ENCODE results near the gene AKR1A1.

Gene AKR1A1

DNA sequence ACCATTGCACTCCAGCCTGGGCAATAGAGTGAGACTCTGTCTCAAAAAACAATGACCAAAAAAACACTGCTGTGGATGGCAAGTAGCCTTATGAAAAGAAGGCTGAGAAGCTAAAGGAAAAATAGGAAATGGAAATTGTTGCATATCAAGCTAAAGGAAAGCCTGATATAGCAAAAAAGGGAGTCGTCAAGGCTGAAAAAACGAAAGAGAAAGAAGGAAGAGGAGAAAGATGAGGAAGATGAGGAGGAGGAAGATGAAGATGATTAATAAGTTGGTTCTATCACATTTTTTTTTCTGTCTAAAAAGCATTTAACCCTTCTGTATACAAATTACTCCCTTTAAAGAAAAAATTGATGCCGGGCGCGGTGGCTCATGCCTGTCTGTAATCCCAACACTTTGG, 18.8 kb upstream of the AKR1A1 start:
- H3K27me3 ChIP-seq (ENCODE audit: control insufficient read depth, insufficient read depth, low read length), result no peaks in the 10 kb centered on the region
- H3K36me3 ChIP-seq (ENCODE audit: control insufficient read depth, insufficient read depth, low read length), result no peaks in the 10 kb centered on the region
- H3K4me1 ChIP-seq (ENCODE audit: control insufficient read depth, insufficient read depth, low read length), result peaks cover 5% of the 10 kb centered on the region
- H3K9me3 ChIP-seq (ENCODE audit: control insufficient read depth, insufficient read depth, low read length), result no peaks in the 10 kb centered on the region
- H3K9ac ChIP-seq (ENCODE audit: low read depth, low read length), result no peak overlapping the region
- no peak overlapping the region for H3K4me3 ChIP-seq (ENCODE audit: low read depth, low read length)

DNA sequence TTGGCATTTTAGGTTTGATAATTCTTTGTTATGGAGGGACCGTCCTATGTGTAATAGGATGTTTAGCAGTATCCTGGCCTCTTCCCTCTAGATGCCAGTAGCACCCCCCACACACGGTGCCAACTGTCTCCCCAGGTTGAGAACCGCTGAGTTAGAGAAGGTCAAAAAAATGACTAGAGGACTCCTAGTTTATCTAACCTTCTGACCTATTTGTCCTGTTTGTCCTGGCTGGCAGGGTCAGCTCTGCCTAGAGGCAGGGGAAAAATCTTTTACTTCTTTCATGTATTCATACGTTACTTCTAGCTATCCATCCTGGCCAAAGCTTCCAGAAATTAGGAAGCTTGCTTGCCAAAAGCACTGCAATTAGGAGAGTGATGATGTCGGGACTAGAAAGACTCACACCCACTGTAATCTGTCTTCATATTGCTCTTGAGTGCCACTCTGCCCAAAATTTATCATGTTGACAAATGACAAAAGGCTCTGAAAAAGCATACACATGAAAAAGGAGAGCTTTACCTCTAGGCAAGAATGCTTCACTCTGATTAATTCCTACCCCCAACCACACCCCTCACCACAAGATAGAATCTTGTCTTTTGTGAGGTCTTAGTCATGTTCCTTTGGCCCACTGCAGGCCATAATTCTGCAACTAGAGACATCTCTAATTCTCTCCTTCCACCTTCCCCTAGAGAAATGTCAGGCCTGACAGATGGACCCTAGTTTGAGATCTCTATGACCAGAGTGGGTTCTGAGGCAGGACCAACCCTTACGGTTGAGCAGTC, 14.4 kb upstream of the AKR1A1 start:
- no peaks in the 10 kb centered on the region for H3K36me3 ChIP-seq (ENCODE audit: control insufficient read depth, insufficient read depth, low read length)
- H3K4me1 ChIP-seq (ENCODE audit: control insufficient read depth, insufficient read depth, low read length), result no peaks in the 10 kb centered on the region
- no peak overlapping the region for H3K4me3 ChIP-seq (ENCODE audit: low read depth, low read length)
- H3K9me3 ChIP-seq (ENCODE audit: control insufficient read depth, insufficient read depth, low read length), result no peaks in the 10 kb centered on the region
- H3K9ac ChIP-seq (ENCODE audit: low read depth, low read length), result no peak overlapping the region
- no peaks in the 10 kb centered on the region for H3K27me3 ChIP-seq (ENCODE audit: control insufficient read depth, insufficient read depth, low read length)

DNA sequence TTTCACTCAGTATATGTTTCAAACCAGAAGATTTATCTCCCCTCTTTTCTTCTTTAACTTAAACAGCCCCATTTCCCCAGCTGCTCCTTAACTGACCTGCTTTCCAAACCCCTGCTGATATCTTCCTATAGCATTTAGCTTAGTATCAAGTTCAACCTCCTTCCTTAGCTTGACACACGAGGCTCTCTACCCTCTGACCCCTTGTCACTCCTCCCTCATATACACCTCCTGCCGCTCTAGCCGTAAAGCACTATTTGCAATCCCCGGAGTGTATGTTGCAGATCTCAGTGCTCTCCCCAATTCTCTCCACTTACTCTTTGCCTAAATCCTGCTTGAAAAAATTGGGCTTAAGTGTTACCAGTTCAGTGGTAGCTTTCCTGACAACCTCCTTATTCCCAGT, 13.7 kb upstream of the AKR1A1 start:
- Histone ChIP-seq H3K36me3 (ENCODE audit: control insufficient read depth, insufficient read depth, low read length) (no peaks in the 10 kb centered on the region), H3K27me3 (ENCODE audit: control insufficient read depth, insufficient read depth, low read length) (no peaks in the 10 kb centered on the region), H3K4me1 (ENCODE audit: control insufficient read depth, insufficient read depth, low read length) (no peaks in the 10 kb centered on the region), H3K4me3 (ENCODE audit: low read depth, low read length) (no peak overlapping the region), H3K9me3 (ENCODE audit: control insufficient read depth, insufficient read depth, low read length) (no peaks in the 10 kb centered on the region), H3K9ac (ENCODE audit: low read depth, low read length) (no peak overlapping the region)

DNA sequence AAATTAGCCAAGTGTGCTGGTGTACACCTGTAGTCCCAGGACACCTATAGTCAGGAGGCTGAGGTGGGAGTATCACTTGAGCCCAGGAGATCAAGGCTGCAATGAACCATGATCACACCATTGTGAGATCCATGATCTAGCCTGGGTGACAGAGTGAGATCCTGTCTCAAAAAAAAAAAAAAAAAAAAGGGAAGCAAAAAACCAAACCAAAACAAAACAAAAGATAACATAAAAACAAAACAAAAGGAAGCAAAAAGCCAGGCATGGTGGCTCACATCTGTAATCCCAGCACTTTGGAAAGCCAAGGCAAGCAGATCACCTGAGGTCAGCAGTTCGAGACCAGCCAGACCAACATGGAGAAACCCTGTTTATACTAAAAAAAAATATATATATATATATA, 9.4 kb upstream of the AKR1A1 start:
- H3K9ac ChIP-seq (ENCODE audit: low read depth, low read length), result no peak overlapping the region
- H3K36me3 ChIP-seq (ENCODE audit: control insufficient read depth, insufficient read depth, low read length), result no peaks in the 10 kb centered on the region
- peaks cover 2% of the 10 kb centered on the region for H3K4me1 ChIP-seq (ENCODE audit: control insufficient read depth, insufficient read depth, low read length)
- H3K4me3 ChIP-seq (ENCODE audit: low read depth, low read length), result no peak overlapping the region
- H3K9me3 ChIP-seq (ENCODE audit: control insufficient read depth, insufficient read depth, low read length), result no peaks in the 10 kb centered on the region
- H3K27me3 ChIP-seq (ENCODE audit: control insufficient read depth, insufficient read depth, low read length), result no peaks in the 10 kb centered on the region

DNA sequence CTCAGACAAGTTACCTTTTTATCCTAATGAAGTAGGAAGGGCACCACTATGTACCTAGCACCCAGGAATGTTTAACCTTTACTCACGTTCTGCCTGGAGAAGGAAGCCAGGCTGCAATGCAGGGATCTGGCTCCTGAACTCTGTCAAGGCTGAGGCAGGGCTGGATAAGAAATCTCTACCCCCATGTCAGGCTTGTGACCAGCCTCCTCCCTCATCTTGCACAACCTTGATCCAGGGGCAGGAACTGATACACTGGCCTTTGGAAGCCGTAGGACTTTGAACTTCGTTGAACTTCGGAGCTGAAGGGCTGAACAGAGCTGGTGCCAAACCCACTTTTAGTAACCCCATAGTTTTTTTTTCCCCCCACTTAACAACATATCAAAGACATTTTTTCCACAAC, 8.0 kb upstream of the AKR1A1 start:
- H3K4me3 ChIP-seq (ENCODE audit: low read depth, low read length), result no peak overlapping the region
- no peaks in the 10 kb centered on the region for H3K27me3 ChIP-seq (ENCODE audit: control insufficient read depth, insufficient read depth, low read length)
- H3K4me1 ChIP-seq (ENCODE audit: control insufficient read depth, insufficient read depth, low read length), result peaks cover 2% of the 10 kb centered on the region
- H3K9ac ChIP-seq (ENCODE audit: low read depth, low read length), result no peak overlapping the region
- no peaks in the 10 kb centered on the region for H3K9me3 ChIP-seq (ENCODE audit: control insufficient read depth, insufficient read depth, low read length)
- H3K36me3 ChIP-seq (ENCODE audit: control insufficient read depth, insufficient read depth, low read length), result no peaks in the 10 kb centered on the region

GRCh38 chr1:45543581-45544417, 6.8 kb upstream of the AKR1A1 start:
- Histone ChIP-seq H3K9me3 (ENCODE audit: control insufficient read depth, insufficient read depth, low read length) (no peaks in the 10 kb centered on the region), H3K36me3 (ENCODE audit: control insufficient read depth, insufficient read depth, low read length) (no peaks in the 10 kb centered on the region), H3K4me1 (ENCODE audit: control insufficient read depth, insufficient read depth, low read length) (peaks cover 2% of the 10 kb centered on the region), H3K9ac (ENCODE audit: low read depth, low read length) (no peak overlapping the region), H3K27me3 (ENCODE audit: control insufficient read depth, insufficient read depth, low read length) (no peaks in the 10 kb centered on the region), H3K4me3 (ENCODE audit: low read depth, low read length) (no peak overlapping the region)

DNA sequence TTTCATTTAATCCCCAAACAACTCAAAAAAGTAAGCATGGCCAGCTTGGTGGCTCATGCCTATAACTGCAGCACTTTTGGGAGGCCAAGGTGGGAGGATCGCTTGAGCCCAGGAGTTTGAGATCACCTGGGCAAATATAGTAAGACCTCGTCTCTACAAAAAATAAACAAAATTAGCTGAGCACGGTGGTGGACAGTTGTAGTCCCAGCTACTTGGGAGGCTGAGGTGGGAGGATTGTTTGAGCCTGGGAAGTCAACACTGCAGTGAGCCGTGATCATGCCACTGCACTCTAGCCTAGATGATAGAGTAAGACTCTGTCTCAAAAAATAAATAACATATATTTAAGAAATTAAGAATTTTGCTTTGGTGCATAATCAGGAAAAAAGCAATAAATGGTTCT, 6.1 kb upstream of the AKR1A1 start:
- Histone ChIP-seq H3K4me3 (ENCODE audit: low read depth, low read length) (no peak overlapping the region), H3K9ac (ENCODE audit: low read depth, low read length) (no peak overlapping the region), H3K36me3 (ENCODE audit: control insufficient read depth, insufficient read depth, low read length) (no peaks in the 10 kb centered on the region)

DNA sequence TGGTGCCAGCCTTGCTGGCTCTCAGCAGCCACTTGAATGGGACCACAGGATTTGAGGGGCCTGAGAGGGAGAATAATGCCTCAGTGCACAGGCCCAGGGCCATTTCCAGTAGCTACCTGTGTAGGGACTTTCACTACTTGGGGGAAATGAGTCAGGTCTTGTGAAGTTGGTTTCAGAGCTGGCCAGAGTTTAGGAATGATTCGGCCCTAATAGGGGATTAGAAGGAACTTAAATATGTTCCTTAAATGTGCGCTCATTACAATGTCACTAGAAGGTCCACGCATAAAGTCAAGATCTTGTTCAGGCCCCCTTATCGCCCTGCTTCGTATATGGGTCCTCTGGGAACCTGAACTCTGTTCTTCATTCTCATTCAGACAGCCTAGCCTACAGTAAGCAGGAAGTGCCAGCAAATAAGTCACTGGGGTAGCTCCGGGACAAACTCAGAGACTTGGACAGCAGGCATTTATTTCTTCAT, 5.6 kb upstream of the AKR1A1 start:
- Histone ChIP-seq H3K9me3 (ENCODE audit: control insufficient read depth, insufficient read depth, low read length) (no peaks in the 10 kb centered on the region), H3K4me1 (ENCODE audit: control insufficient read depth, insufficient read depth, low read length) (peaks cover 2% of the 10 kb centered on the region), H3K9ac (ENCODE audit: low read depth, low read length) (no peak overlapping the region), H3K36me3 (ENCODE audit: control insufficient read depth, insufficient read depth, low read length) (no peaks in the 10 kb centered on the region), H3K27me3 (ENCODE audit: control insufficient read depth, insufficient read depth, low read length) (no peaks in the 10 kb centered on the region), H3K4me3 (ENCODE audit: low read depth, low read length) (no peak overlapping the region)

More for the DNA sequence above, 6.1 kb upstream of the AKR1A1 start:
- Histone ChIP-seq H3K27me3 (ENCODE audit: control insufficient read depth, insufficient read depth, low read length) (no peaks in the 10 kb centered on the region), H3K4me1 (ENCODE audit: control insufficient read depth, insufficient read depth, low read length) (peaks cover 2% of the 10 kb centered on the region), H3K9me3 (ENCODE audit: control insufficient read depth, insufficient read depth, low read length) (no peaks in the 10 kb centered on the region)

- Histone ChIP-seq H3K9ac (ENCODE audit: low read depth, low read length) (no peak overlapping the region), H3K36me3 (ENCODE audit: control insufficient read depth, insufficient read depth, low read length) (no peaks in the 10 kb centered on the region), H3K4me1 (ENCODE audit: control insufficient read depth, insufficient read depth, low read length) (peaks cover 2% of the 10 kb centered on the region), H3K27me3 (ENCODE audit: control insufficient read depth, insufficient read depth, low read length) (no peaks in the 10 kb centered on the region), H3K9me3 (ENCODE audit: control insufficient read depth, insufficient read depth, low read length) (no peaks in the 10 kb centered on the region), H3K4me3 (ENCODE audit: low read depth, low read length) (no peak overlapping the region)
Observed at GRCh38 chr1:45545553-45546310, 4.9 kb upstream of the AKR1A1 start.

GRCh38 chr1:45551684-45552083, 1.1 kb downstream of the AKR1A1 start:
- Histone ChIP-seq H3K4me1 (ENCODE audit: control insufficient read depth, insufficient read depth, low read length) (no peaks in the 10 kb centered on the region), H3K27me3 (ENCODE audit: control insufficient read depth, insufficient read depth, low read length) (no peaks in the 10 kb centered on the region), H3K9ac (ENCODE audit: low read depth, low read length) (peak overlapping the region; percentile 96), H3K4me3 (ENCODE audit: low read depth, low read length) (peak overlapping the region; percentile 96), H3K9me3 (ENCODE audit: control insufficient read depth, insufficient read depth, low read length) (no peaks in the 10 kb centered on the region), H3K36me3 (ENCODE audit: control insufficient read depth, insufficient read depth, low read length) (peaks cover 13% of the 10 kb centered on the region)

GRCh38 chr1:45552331-45552730, 1.7 kb downstream of the AKR1A1 start:
- H3K9me3 ChIP-seq (ENCODE audit: control insufficient read depth, insufficient read depth, low read length), result no peaks in the 10 kb centered on the region

More at GRCh38 chr1:45552331-45552730, 1.7 kb downstream of the AKR1A1 start:
- no peaks in the 10 kb centered on the region for H3K27me3 ChIP-seq (ENCODE audit: control insufficient read depth, insufficient read depth, low read length)
- H3K9ac ChIP-seq (ENCODE audit: low read depth, low read length), result no peak overlapping the region
- H3K36me3 ChIP-seq (ENCODE audit: control insufficient read depth, insufficient read depth, low read length), result peaks cover 13% of the 10 kb centered on the region
- no peaks in the 10 kb centered on the region for H3K4me1 ChIP-seq (ENCODE audit: control insufficient read depth, insufficient read depth, low read length)
- H3K4me3 ChIP-seq (ENCODE audit: low read depth, low read length), result no peak overlapping the region

All from iPS-15b (cell line).